AG10803 (cell line): Measurements from ENCODE around the gene MAP3K10.
A peak's percentile ranks its signal among the peaks of the same experiment; 100 is the strongest.
"Not testable (repeated sequence)": the region's sequence is repeated elsewhere in the genome, so short reads cannot be mapped to it uniquely, and the experiment has no call there.

Source experiments
- DNase-seq: peaks from one replicate; pipeline ENCODE4 v3.0.0; 2010; ENCODE audit warnings: low read depth
- H3K4me3 ChIP-seq: 2 replicates; pipeline ENCODE4 v1.5.1; 2011; ENCODE audit warnings: mild to moderate bottlenecking, low read length, control low read depth
- TF ChIP-seq, protein P1 (sequence below): conservative IDR thresholded peaks from 2 replicates; pipeline ENCODE4 v1.5.1; 2011; ENCODE audit warnings: mild to moderate bottlenecking, low read length, control low read depth, inconsistent platforms

The MAP3K10 gene

DNA sequence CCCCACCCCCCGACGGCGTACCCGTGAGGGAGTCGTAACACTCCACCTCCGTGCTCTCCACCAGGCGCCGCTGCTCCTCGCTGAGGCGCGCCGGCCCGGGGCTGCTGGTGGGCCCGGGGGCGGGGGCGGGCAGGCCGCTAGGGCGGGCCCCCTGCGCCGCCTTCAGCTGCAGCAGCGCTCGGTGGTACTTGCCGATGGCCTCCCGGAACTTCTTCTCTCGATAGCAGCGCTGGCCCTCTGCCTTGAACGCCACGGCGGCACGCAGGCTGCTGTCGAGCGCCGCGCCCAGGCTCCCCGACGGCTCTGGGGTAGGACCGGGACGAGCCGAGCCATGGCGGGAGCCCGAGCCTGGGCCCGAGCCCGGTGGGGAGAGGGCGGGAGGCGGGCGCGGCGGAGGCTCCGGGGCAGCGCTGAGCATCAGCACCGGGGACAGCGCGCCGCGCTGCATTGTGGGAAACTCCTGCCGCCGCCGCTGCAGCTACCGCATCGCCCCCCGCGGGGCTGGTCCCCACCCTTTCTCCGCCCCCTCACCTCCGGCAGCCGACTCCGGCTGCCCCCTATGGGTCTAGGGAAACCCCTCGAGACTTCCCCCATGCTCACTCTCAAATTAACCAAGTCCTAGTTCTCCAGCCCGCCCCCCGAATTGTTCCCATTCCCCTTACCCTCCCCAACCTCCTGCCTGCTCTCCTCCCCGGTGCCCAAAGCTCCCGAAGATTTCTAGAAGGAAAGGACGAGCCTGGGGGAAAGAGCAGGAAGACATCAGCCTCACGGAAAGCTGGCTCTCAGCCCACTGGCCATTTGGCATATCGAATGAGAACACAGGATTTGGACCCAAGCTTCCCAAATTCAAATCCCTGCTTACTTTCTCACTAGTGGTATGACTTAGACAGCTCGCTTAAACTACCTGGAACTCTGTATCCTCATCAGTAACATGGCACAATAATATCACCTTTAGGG is 27.0 kb downstream of the MAP3K10 start, which contains the start of gene TTC9B:
Gene TTC9B, minus strand, starts transcription at position 451 of the 957 bp plus-strand sequence. Its CDS starts 3 bp downstream, at position 448.
- DNase-seq: no peak

DNA sequence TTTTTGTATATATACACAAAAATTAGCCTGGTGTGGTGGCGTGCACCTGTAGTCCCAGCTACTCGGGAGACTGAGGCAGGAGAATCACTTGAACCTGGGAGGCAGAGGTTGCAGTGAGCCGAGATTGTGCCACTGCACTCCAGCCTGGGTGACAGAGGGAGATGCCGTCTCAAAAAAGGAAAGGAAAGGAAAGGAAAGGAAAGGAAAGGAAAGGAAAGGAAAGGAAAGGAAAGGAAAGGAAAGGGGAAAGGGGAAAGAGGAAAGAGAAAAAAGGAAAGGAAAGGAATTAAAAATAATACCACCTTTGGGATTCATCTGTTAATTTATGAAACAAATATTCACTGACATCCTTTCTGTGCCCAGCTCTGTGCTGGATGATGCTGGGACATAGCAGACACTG is 27.8 kb downstream of the MAP3K10 start:
- H3K4me3 ChIP-seq, DNase-seq: not testable (repeated sequence)

More for the DNA sequence above, 27.0 kb downstream of the MAP3K10 start, which contains the start of gene TTC9B:
- no peak within 1 kb of the TSS for H3K4me3 ChIP-seq
- TF ChIP-seq, protein P1, sequence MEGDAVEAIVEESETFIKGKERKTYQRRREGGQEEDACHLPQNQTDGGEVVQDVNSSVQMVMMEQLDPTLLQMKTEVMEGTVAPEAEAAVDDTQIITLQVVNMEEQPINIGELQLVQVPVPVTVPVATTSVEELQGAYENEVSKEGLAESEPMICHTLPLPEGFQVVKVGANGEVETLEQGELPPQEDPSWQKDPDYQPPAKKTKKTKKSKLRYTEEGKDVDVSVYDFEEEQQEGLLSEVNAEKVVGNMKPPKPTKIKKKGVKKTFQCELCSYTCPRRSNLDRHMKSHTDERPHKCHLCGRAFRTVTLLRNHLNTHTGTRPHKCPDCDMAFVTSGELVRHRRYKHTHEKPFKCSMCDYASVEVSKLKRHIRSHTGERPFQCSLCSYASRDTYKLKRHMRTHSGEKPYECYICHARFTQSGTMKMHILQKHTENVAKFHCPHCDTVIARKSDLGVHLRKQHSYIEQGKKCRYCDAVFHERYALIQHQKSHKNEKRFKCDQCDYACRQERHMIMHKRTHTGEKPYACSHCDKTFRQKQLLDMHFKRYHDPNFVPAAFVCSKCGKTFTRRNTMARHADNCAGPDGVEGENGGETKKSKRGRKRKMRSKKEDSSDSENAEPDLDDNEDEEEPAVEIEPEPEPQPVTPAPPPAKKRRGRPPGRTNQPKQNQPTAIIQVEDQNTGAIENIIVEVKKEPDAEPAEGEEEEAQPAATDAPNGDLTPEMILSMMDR: no peak

DNA sequence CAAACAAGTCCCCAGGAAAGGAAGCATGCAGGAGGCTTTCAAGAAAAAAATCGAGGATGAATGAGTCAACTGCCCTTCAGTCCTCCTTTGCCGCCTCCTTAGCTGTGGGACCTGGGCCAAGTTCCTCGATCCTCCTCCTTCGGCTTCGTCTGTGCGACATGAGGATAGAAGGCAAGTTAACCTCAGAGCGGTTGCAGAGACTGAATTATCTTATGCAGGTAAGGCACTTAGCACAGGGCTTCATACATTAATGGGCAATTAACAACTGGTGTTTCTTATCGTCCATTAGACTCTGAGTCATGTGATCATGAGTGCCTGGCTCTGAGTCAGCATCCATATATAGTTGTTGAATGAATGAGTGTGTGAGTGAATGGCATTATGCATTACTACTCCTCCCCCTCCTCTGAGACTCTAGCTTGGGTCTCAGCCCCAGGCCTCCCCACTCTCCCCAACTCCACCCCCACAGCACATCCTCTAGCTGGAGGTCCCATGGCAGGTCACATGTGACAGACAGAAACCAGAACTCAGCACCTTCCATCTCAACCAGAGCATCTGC is 28.6 kb downstream of the MAP3K10 start:
- peak; percentile 17 for DNase-seq
- H3K4me3 ChIP-seq: no peak overlapping the region
- TF ChIP-seq, protein P1: no peak

DNA sequence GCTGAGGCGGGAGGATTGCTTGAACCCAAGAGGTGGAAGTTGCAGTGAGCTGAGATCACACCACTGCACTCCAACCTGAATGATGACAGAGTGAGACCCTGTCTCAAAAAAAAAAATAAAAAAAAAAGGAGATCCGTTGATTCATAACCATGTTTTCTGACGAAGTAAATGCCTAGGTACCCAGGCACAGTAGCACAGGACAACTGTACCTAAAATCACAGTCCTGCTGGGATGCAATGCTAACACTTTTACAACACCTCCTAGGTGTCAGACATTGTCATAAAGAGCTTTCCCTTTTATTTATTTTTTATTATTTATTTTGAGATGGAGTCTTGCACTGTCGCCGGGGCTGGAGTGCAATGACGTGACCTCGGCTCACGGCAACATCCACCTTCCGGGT is 29.4 kb downstream of the MAP3K10 start:
- no peak for DNase-seq
- TF ChIP-seq, protein P1: no peak
- H3K4me3 ChIP-seq: no peak overlapping the region

DNA sequence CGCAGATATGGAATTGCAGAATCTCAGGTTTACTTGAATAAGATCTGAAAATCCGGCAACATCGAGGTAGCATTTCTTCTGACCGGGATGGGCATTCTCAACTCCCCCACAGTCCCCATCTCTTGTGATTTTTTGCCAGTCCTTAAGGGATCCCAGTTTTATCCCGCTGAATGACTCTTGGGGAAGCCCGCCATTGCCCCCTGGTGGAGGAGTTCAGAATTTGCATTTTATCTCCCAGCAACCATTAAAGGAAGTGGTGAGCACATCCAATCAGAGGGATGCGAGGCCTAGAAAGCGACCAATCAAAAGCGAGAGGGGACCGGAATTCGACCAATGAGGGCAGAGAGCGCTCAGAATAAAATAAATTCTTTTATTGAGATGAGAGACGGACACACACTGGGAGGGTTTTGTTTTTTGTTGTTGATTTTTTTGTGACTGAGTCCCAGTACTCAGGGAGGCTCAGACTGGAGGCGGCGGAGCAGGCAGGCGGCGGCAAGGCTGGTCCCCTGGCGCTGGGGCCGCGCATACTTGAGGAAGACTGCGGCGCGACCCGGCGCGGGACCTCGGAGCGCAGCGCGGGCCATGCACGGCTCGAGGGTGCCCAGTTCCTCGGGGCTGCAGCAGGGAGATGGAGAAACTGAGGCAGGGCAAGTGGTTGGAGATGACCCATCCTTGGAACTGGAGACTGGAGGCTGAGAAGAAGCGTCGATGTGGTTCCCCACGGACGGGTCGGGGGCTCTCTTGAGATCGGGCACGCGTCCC is 30.8 kb downstream of the MAP3K10 start:
- no peak overlapping the region for H3K4me3 ChIP-seq
- DNase-seq: peak; percentile 90
- TF ChIP-seq, protein P1: peak; percentile 88

DNA sequence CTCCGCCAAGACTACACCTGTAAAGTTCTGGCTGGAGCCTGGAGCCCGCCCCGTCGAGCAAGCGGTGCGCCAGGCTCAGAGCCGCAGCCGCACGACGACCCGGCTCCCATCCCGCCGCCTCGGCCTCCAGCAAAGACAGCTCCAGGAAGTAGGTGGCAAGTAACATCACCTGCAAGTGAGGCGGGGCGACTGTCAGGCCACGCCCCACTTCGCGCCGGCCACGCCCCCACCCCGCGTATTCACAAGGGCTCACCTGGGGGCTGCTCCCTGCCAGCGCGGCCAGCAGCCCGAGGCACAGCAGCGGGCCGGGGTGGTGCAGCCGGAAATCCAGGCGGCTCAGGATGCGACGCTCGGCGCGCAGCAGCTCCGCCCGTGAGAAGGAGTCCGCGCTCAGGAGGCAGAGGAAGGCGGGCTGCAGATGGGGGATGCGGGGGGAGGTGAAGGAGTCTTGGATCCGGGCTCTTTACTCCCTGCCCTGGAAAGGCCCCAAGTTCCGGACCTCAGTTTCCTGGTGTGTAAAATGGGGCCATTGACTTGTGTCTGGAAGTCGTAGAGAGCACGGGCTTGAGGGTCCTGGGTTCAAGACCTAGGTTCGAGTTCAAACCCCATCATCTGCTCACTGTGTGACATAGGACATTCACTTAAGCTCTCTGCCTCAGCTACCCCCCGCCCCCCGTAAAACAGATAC is 32.1 kb downstream of the MAP3K10 start:
- no peak overlapping the region for H3K4me3 ChIP-seq
- TF ChIP-seq, protein P1: no peak
- DNase-seq: no peak
